NB4 (cell line): ENCODE results near the gene ZC2HC1B.
A peak's percentile ranks its signal among the peaks of the same experiment; 100 is the strongest.
"Not testable (repeated sequence)": the region's sequence is repeated elsewhere in the genome, so short reads cannot be mapped to it uniquely, and the experiment has no call there.

Experiments
- DNase-seq: peaks from one replicate; pipeline ENCODE4 v3.0.0; 2010; ENCODE audit warnings: low read depth
- H3K4me3 ChIP-seq: one replicate; pipeline ENCODE4 v1.5.1; 2011; ENCODE audit warnings: mild to moderate bottlenecking, low read depth, low read length, moderate library complexity
- MYC ChIP-seq: IDR thresholded peaks from 2 replicates; pipeline ENCODE4 v1.6.1; 2011; ENCODE audit warnings: low read depth, low read length
- POLR2A ChIP-seq: IDR thresholded peaks from 2 replicates; pipeline ENCODE4 v1.6.1; 2011; ENCODE audit warnings: mild to moderate bottlenecking; ENCODE audit not compliant: insufficient read length; ENCODE audit errors: extremely low read depth
- TF ChIP-seq, protein P1 (sequence below): IDR thresholded peaks from 2 replicates; pipeline ENCODE4 v1.6.1; 2011; ENCODE audit warnings: low read depth, low read length
- TF ChIP-seq, protein P2 (sequence below): IDR thresholded peaks from one replicate; pipeline ENCODE4 v1.5.1; 2012; ENCODE audit warnings: low read depth, low read length

The ZC2HC1B gene

DNA sequence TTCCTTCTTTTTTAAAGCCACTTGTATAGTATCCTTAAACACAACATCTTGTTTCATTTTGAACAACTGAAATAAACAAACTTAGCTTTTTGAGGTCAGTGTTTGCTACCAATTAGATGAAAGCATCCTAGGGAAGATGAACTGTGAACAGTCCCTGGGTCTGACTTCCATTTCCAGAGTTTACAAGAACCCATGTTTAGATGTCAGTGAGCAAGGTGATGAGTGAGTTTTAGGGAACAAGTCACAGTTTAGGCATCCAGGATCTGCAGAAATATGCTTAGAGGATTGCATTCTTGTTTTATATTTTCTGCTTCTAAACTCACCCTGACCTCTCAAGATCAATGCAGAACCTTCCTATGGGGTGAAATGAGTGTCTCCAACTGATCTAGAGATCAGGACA lies 3.0 kb downstream of the ZC2HC1B start:
- DNase-seq: no peak
- TF ChIP-seq, protein P1, sequence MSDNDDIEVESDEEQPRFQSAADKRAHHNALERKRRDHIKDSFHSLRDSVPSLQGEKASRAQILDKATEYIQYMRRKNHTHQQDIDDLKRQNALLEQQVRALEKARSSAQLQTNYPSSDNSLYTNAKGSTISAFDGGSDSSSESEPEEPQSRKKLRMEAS: no peak
- TF ChIP-seq, protein P2, sequence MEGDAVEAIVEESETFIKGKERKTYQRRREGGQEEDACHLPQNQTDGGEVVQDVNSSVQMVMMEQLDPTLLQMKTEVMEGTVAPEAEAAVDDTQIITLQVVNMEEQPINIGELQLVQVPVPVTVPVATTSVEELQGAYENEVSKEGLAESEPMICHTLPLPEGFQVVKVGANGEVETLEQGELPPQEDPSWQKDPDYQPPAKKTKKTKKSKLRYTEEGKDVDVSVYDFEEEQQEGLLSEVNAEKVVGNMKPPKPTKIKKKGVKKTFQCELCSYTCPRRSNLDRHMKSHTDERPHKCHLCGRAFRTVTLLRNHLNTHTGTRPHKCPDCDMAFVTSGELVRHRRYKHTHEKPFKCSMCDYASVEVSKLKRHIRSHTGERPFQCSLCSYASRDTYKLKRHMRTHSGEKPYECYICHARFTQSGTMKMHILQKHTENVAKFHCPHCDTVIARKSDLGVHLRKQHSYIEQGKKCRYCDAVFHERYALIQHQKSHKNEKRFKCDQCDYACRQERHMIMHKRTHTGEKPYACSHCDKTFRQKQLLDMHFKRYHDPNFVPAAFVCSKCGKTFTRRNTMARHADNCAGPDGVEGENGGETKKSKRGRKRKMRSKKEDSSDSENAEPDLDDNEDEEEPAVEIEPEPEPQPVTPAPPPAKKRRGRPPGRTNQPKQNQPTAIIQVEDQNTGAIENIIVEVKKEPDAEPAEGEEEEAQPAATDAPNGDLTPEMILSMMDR: no peak
- TF ChIP-seq MYC: no peak
- no peak for TF ChIP-seq POLR2A
- H3K4me3 ChIP-seq: no peak overlapping the region

DNA sequence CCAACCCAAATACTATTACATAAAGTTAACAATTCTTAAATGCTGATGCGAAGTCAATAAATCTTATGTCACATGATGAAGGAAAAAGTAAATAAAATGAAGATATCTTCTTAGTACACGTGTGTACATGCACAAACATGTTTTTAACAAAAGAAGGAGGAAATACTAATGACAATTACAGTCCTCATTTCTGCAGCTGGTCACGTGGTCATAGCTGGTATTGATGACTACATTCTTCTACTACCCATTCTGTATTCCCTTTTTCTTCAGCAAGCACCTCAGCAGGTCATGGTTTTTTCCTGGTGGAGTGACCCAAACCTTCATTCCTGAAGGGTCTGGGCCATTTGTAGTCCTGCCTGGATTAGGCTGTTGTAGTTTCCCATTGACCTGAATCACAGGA lies 4.5 kb downstream of the ZC2HC1B start:
- not testable (repeated sequence) for H3K4me3 ChIP-seq

DNA sequence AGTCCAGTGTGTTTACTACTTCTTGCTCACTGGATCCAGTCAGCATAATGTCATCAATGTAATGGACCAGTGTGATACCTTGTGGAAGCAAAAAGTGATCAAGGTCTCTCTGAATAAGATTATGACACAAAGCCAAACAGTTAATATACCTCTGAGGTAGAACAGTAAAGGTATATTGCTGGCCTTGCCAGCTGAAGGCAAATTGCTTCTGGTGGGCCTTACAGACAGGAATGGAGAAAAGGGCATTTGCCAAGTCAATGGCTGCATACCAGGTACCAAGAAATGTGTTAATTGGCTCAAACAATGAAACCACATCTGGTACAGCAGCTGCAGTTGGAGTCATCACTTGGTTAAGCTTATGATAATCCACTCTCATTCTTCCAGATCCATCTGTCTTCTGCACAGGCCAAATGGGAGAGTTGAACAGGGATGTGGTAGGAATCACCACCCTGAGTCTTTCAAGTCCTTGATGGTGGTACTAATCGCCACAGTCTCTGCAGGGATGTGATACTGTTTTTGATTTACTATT lies 7.0 kb downstream of the ZC2HC1B start:
- not testable (repeated sequence) for DNase-seq, H3K4me3 ChIP-seq

More for the DNA sequence above, 4.5 kb downstream of the ZC2HC1B start:
- not testable (repeated sequence) for DNase-seq

DNA sequence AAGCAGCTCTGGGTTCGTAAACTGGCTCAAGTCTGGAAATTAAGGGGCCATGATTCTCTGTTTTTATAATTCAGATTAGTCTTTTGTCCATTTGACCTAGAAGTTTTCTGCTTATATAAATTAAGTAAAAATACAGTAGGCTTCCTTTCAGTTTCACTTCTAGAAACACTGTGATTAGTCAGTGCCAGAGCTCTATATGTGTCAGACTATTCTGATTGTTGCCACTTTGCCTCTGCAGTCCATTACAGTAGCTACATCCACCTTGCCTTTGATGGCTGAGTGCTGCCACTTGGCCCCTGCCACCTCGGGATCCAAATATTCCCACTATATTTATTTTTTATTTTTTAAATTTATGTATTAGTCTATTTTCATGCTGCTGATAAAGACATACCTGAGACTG lies 7.9 kb downstream of the ZC2HC1B start:
- DNase-seq: no peak
- H3K4me3 ChIP-seq: no peak overlapping the region
- TF ChIP-seq, protein P2: no peak
- TF ChIP-seq, protein P1: no peak
- no peak for TF ChIP-seq MYC
- TF ChIP-seq POLR2A: no peak

DNA sequence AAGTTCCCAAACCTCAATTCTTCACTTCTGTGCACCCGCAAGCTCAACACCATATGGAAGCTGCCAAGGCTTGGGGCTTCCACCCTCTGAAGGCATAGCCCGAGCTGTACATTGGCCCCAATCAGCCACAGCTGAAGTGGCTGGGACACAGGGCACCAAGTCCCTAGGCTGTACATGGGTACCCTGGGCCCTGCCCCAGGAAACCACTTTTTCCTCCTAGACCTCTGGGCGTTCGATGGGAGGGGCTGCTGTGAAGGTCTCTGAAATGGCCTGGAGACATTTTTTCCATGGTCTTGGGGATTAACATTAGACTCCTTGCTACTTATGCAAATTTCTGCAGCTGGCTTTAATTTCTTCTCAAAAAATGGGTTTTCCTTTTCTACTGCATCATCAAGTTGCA lies 9.3 kb downstream of the ZC2HC1B start:
- H3K4me3 ChIP-seq, DNase-seq: not testable (repeated sequence)

DNA sequence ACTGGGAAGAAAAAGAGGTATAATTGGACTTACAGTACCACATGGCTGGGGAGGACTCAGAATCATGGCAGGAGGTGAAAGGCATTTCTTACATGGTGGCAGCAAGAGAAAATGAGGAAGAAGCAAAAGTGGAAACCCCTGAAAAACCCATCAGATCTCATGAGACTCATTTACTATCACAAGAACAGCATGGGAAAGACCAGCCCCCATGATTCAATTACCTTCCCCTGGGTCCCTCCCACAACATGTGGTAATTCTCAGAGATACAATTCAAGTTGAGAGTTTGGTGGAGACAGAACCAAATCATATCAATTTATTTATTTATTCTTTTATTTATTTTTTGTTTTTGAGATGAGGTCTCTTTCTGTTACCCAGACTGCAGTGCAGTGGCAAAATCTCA lies 10.2 kb downstream of the ZC2HC1B start:
- DNase-seq: peak; percentile 29
- not testable (repeated sequence) for H3K4me3 ChIP-seq

DNA sequence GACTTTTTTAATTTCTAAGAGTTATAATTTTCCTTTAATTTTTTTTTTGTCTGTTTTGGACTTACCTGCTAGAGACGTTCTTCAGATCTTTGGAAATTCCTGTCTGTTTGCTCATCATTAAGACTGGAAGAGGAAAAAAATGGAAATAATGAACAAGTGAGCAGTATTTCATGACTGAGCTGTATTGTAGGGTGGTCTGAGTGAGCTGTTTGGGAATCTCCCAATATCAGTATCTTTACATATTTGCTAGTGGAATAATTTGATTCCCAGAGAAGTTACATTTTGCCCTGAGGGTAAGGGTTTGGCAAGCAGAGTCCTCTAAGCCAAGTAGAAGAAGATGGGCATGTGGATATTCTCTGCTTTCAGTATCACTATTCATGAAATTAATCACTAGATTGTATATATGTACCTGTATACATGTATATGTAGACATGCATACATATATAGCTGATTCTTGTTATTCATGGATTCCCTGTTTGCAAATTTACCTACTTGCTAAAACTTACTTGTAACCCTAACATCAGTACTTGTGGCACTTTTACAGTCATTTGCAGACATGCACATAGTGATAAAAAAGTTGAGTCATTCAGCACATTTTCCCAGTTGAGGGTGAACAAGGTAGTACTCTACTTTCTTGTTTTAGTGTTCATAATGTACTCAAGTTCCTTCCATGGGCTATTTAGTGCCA lies 13.5 kb downstream of the ZC2HC1B start:
- DNase-seq: no peak
- TF ChIP-seq, protein P2: no peak
- no peak for TF ChIP-seq MYC
- TF ChIP-seq, protein P1: no peak
- no peak overlapping the region for H3K4me3 ChIP-seq

DNA sequence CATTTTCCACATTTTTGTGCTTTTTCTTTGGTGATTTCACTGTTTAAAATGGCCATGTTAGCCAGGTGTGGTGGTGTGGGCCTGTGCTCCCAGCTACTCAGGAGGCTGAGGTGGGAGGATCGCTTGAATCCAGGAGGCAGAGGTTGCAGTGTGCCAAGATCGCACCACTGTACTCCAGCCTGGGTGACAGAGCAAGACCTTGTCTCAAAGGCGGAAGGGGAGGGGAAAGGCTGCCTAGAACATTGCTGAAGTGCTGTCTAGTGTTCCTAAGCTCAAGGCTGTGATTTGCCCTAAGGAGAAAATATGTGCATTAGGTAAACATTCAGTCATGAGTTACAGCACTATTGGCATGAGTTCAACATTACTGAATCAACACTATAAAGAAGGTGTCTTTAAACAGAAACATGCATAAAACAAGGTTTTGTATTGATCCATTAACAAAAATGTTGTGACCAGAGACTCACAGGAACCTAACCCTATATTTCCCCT lies 14.0 kb downstream of the ZC2HC1B start:
- no peak for DNase-seq
- H3K4me3 ChIP-seq: no peak overlapping the region
- TF ChIP-seq, protein P2: no peak
- TF ChIP-seq, protein P1: no peak
- no peak for TF ChIP-seq POLR2A
- TF ChIP-seq MYC: no peak
